Fibroblast of lung (primary cell): ENCODE measurements around the gene SH3TC1.

Experiments
- EZH2 ChIP-seq: IDR thresholded peaks from 2 replicates; pipeline ENCODE4 v1.5.1; 2012; ENCODE audit warnings: low read length, control low read depth, mild to moderate bottlenecking; ENCODE audit errors: missing control alignments
- TF ChIP-seq, protein P1 (sequence below), 2 donors: IDR thresholded peaks in 1 of 2; conservative IDR thresholded peaks in 1 of 2; 1 replicate in 1 of 2; 2 replicates in 1 of 2; pipeline ENCODE4 v1.5.1; 2011 to 2012; ENCODE audit warnings: low read length in 2 of 2, control low read depth in 1 of 2, inconsistent platforms in 1 of 2, low read depth in 1 of 2, mild to moderate bottlenecking in 1 of 2

DNA sequence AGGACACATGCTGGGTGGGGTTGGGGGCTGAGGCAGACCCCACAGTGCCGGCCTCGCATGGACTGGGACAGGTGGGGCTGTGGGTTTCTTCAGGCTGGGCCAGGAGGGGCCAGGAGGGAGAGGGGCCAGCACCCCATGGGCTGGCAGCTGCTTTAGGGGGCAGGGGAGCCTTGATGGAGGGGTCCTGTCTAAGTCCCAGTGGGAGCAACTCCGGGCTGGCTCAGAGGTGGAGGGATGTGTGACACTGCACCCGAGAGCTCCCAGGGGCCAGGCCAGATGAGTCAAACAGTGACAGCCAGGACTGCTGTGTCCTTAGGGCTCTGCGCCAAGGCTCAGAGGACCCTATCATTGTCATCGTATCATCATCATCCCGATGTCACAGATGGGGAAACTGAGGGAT lies 36.1 kb upstream of the SH3TC1 start:
- TF ChIP-seq, protein P1, sequence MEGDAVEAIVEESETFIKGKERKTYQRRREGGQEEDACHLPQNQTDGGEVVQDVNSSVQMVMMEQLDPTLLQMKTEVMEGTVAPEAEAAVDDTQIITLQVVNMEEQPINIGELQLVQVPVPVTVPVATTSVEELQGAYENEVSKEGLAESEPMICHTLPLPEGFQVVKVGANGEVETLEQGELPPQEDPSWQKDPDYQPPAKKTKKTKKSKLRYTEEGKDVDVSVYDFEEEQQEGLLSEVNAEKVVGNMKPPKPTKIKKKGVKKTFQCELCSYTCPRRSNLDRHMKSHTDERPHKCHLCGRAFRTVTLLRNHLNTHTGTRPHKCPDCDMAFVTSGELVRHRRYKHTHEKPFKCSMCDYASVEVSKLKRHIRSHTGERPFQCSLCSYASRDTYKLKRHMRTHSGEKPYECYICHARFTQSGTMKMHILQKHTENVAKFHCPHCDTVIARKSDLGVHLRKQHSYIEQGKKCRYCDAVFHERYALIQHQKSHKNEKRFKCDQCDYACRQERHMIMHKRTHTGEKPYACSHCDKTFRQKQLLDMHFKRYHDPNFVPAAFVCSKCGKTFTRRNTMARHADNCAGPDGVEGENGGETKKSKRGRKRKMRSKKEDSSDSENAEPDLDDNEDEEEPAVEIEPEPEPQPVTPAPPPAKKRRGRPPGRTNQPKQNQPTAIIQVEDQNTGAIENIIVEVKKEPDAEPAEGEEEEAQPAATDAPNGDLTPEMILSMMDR (conservative IDR thresholded peaks at IDR 0.05 in 1 of 2, IDR thresholded peaks at IDR 0.05 in 1 of 2; ENCODE audit: low read depth in 1 of 2, low read length in 2 of 2) = no peak
- no peak for TF ChIP-seq EZH2
